B cell (primary cell): ENCODE measurements around the gene PAEP. TPM values are rescaled to one million over a fixed set of nuclear protein-coding genes. Genes with fewer than 3 reads are reported as not detected.

Experiments
- ATAC-seq: fragments of 200-7000 bp; cut with Tn5 transposase; one replicate; pipeline ENCODE4 v1.10.0; 2021; ENCODE audit warnings: low read depth, mild to moderate bottlenecking, moderate number of reproducible peaks, moderate library complexity
- CTCF ChIA-PET: fragments of 350-600 bp; sonication (Branson Sonifier 250); formaldehyde crosslinking; loops from one replicate; lab custom pipeline; 2021; ENCODE audit warnings: antibody characterized with exemption, inconsistent platforms; lab: Charles Lee
- POLR2A ChIA-PET: fragments of 350-600 bp; sonication (Branson Sonifier 250); formaldehyde crosslinking; loops from one replicate; lab custom pipeline; 2021; ENCODE audit warnings: antibody characterized with exemption; lab: Charles Lee
- DNase-seq: peaks from one replicate; pipeline ENCODE4 v3.0.0; 2013
- H2AFZ ChIP-seq: 2 replicates; pipeline ENCODE4 v1.6.1; 2012; ENCODE audit warnings: mild to moderate bottlenecking, low read depth, low read length; ENCODE audit not compliant: insufficient read depth, poor library complexity, severe bottlenecking
- H3K27ac ChIP-seq, 2 donors: 1 replicate in 1 of 2; 2 replicates in 1 of 2; pipeline ENCODE4 v1.5.1; 2012 to 2013; ENCODE audit warnings: low read length in 2 of 2, mild to moderate bottlenecking in 2 of 2, moderate library complexity in 1 of 2
- H3K27me3 ChIP-seq, 4 experiments: fragments of 200-600 bp in 1 of 4; sonication (generic) in 1 of 4; replicated peaks in 1 of 4; 1 replicate in 2 of 4; 2 replicates in 2 of 4; pipeline versions ENCODE4 v1.6.1 to v1.7.0; 2013 to 2016; ENCODE audit warnings: low read length in 3 of 4, mild to moderate bottlenecking in 2 of 4, mixed read lengths in 1 of 4, moderate library complexity in 1 of 4; ENCODE audit not compliant: insufficient read depth in 4 of 4, control insufficient read depth in 3 of 4; ENCODE audit errors: control extremely low read depth in 1 of 4
- H3K36me3 ChIP-seq, 2 experiments: replicated peaks in 1 of 2; 1 replicate in 1 of 2; 2 replicates in 1 of 2; pipeline versions ENCODE4 v1.6.1 to v1.7.1; 2013; ENCODE audit warnings: low read length in 1 of 2; ENCODE audit not compliant: insufficient read depth in 2 of 2, control insufficient read depth in 1 of 2; ENCODE audit errors: control extremely low read depth in 1 of 2, extremely low read depth in 1 of 2
- H3K4me1 ChIP-seq, 2 donors: fragments of 200-600 bp in 1 of 2; sonication (generic) in 1 of 2; 1 replicate in 1 of 2; 2 replicates in 1 of 2; pipeline versions ENCODE4 v1.5.1 to v1.6.1; 2013 to 2017; ENCODE audit warnings: low read length in 2 of 2; ENCODE audit not compliant: control insufficient read depth in 2 of 2, insufficient read depth in 2 of 2
- H3K4me2 ChIP-seq: replicated peaks from 2 replicates; pipeline ENCODE3; 2012; ENCODE audit warnings: mild to moderate bottlenecking, low read depth, low read length; ENCODE audit not compliant: poor library complexity, severe bottlenecking
- H3K4me3 ChIP-seq, 5 experiments: fragments of 200-600 bp in 1 of 5; sonication (generic) in 1 of 5; 1 replicate in 3 of 5; 2 replicates in 2 of 5; pipeline versions ENCODE4 v1.5.1 to v1.7.0; 2011 to 2016; ENCODE audit warnings: low read length in 4 of 5, mild to moderate bottlenecking in 4 of 5, low read depth in 2 of 5, control low read depth in 1 of 5, moderate library complexity in 1 of 5; ENCODE audit not compliant: insufficient read depth in 1 of 5; ENCODE audit errors: control extremely low read depth in 1 of 5, extremely low read depth in 1 of 5
- H3K79me2 ChIP-seq: fragments of 200-600 bp; sonication (generic); one replicate; pipeline ENCODE4 v1.6.0; 2016; ENCODE audit warnings: low read length; ENCODE audit not compliant: control insufficient read depth, insufficient read depth
- H3K9ac ChIP-seq: fragments of 200-600 bp; sonication (generic); 2 replicates; pipeline ENCODE4 v1.6.1; 2017; ENCODE audit warnings: mild to moderate bottlenecking, low read length, moderate library complexity
- H3K9me3 ChIP-seq, 3 donors: one replicate each; pipeline versions ENCODE4 v1.6.1 to v1.7.1; 2013; ENCODE audit warnings: low read length in 2 of 3; ENCODE audit not compliant: control insufficient read depth in 2 of 3, insufficient read depth in 1 of 3; ENCODE audit errors: control extremely low read depth in 1 of 3
- H4K20me1 ChIP-seq: 2 replicates; pipeline ENCODE4 v1.6.0; 2012; ENCODE audit warnings: mild to moderate bottlenecking, low read length; ENCODE audit not compliant: insufficient read depth, control insufficient read depth, poor library complexity, severe bottlenecking
- H3K27ac Mint-ChIP-seq: one replicate; pipeline ENCODE4 v1.8.0; 2021; ENCODE audit warnings: mixed read lengths
- H3K27me3 Mint-ChIP-seq: one replicate; pipeline ENCODE4 v1.8.0; 2021; ENCODE audit warnings: mixed read lengths
- H3K4me1 Mint-ChIP-seq: one replicate; pipeline ENCODE4 v1.8.0; 2021; ENCODE audit warnings: mixed read lengths
- H3K4me3 Mint-ChIP-seq: one replicate; pipeline ENCODE4 v1.8.0; 2021; ENCODE audit warnings: mixed read lengths
- H3K9me3 Mint-ChIP-seq: one replicate; pipeline ENCODE4 v1.8.0; 2022; ENCODE audit warnings: mixed read lengths; ENCODE audit not compliant: insufficient read depth
- EZH2 ChIP-seq: IDR thresholded peaks from 2 replicates; pipeline ENCODE4 v1.6.1; 2012; ENCODE audit warnings: borderline replicate concordance, low read depth, mild to moderate bottlenecking, moderate library complexity, low read length; ENCODE audit not compliant: insufficient read depth, poor library complexity, severe bottlenecking
- WGBS: methylation state at CpG from one replicate; pipeline ENCODE4 v1.1.5; 2013; ENCODE audit warnings: missing lambda C conversion rate; ENCODE audit not compliant: insufficient coverage; 5-methylcytosine and 5-hydroxymethylcytosine counted together
- intact Hi-C: fragments of 100-400 bp; cut with micrococcal nuclease; formaldehyde crosslinking; loops from one replicate; pipeline ENCODE4 v1.10.0; 2022
- polyA plus RNA-seq: library from polyadenylated mRNA; depleted of rRNA; stranded (reverse); fragments of >200 nt; gene quantifications from 2 replicates; pipeline ENCODE4 v1.2.3, GENCODE V29; 2012
- total RNA-seq, 2 donors: library from RNA; stranded (reverse); fragments of 120-200 nt in 1 of 2; gene quantifications; 1 replicate in 1 of 2; 2 replicates in 1 of 2; pipeline versions ENCODE4 v1.2.3 to v1.2.4, GENCODE V29; 2013 to 2022
- TF ChIP-seq, protein P1 (sequence below): fragments of 200-600 bp; IDR thresholded peaks from one replicate; pipeline ENCODE4 v1.8.0; 2022; ENCODE audit warnings: antibody characterized with exemption, mild to moderate bottlenecking

Gene PAEP
- total and polyA plus RNA-seq, 2 donors (not counting 1 experiment from before 2014, with no cell fraction given) = not detected

DNA sequence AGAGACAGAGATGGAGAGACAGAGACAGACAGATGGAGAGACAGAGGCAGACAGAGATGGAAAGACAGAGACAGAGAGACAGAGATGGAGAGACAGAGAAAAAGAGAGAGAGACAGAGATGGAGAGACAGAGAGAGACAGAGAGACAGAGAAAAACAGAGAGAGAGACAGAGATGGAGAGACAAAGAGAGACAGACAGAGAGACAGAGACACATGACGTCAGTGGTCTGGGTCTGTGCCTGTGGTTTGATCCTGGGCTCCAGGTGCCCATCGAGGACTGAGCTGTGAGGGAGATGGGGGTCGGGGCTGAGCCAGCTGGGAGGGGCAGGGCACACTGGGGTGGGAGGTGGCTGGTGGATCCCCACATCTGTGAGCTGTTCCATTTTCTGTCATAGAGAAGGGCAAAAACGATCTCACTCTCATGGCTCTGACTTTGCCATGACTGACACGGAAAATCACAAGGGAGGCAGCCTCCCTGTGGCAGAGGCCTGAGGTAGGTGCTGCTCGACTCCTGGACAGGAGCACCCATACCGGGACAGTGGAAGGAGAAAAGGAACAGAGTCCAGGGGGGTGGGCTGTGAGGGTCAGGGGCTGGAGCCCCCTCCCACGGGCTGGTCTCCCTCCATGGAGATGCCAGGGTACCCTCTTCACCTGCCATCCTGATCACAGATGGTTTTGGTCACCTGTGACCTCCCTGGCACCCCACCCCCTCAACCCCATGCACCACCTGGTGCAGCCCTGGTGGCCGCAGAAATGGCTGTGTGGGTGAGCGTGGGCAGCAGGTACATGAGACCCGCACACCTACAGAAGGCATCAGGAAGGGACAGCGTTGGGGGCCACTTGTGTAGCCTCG lies 49.0 kb downstream of the PAEP start:
- Mint-ChIP-seq H3K27me3 (peaks cover 3% of the 10 kb centered on the region), H3K4me1 (no peaks in the 10 kb centered on the region), H3K27ac (no peak overlapping the region), H3K9me3 (no peaks in the 10 kb centered on the region), H3K4me3 (no peak overlapping the region)
- Histone ChIP-seq H3K4me3 (no peak overlapping the region), H3K79me2 (no peaks in the 10 kb centered on the region), H3K9ac (no peak overlapping the region), H3K4me2 (no peak overlapping the region), H3K27me3 (no peaks in the 10 kb centered on the region), H3K27ac (no peak overlapping the region), H3K4me1 (no peaks in the 10 kb centered on the region), H4K20me1 (no peaks in the 10 kb centered on the region), H3K9me3 (peaks cover 0 to 7% (median 0%) of the 10 kb centered on the region in 3 donors), H2AFZ (no peak overlapping the region), H3K36me3 (no peaks in the 10 kb centered on the region)
- ChIA-PET POLR2A (no interaction called here), CTCF (no interaction called here)
- ATAC-seq = no peak
- DNase-seq = peak; percentile 4
- intact Hi-C loops = no loop called here
- 84% methylated on average over 11 of the region's 13 CpGs for WGBS
- TF ChIP-seq, protein P1, sequence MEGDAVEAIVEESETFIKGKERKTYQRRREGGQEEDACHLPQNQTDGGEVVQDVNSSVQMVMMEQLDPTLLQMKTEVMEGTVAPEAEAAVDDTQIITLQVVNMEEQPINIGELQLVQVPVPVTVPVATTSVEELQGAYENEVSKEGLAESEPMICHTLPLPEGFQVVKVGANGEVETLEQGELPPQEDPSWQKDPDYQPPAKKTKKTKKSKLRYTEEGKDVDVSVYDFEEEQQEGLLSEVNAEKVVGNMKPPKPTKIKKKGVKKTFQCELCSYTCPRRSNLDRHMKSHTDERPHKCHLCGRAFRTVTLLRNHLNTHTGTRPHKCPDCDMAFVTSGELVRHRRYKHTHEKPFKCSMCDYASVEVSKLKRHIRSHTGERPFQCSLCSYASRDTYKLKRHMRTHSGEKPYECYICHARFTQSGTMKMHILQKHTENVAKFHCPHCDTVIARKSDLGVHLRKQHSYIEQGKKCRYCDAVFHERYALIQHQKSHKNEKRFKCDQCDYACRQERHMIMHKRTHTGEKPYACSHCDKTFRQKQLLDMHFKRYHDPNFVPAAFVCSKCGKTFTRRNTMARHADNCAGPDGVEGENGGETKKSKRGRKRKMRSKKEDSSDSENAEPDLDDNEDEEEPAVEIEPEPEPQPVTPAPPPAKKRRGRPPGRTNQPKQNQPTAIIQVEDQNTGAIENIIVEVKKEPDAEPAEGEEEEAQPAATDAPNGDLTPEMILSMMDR = no peak
- no peak for TF ChIP-seq EZH2

DNA sequence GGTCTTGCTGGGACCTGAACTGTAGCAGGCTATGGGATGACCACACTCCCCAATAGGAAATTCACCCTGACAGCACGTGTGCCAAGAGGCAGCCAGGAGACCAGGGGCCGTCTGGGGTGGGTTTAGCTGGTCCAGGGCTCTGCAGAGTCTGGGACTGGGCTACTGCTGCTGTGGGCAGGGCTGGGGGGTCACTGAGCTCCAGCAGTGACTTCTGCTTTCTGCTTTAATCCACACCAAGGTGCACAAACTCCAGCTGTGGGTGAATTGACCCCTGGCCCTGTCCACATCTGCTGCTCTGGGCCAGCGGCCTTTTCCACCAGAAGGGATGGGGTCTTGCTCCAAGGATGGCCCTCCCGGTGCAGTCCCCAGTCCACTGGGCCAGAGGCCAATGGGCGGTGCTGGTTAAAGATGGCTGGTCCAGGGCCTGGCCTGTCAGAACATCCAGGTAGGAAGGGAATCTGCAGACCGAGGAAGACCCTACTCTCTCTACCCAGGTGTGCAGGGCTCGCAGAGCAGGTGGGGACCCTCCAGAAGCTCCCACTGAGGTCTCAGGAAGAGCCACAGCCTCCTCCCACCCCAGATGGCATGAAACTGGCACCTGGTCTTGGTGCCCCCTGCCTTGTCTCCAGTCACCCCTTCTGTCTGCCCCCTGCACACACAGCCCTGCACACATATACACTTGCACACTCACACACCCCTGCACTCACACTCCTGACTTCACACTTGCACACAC lies 49.8 kb downstream of the PAEP start:
- Histone ChIP-seq H2AFZ (no peak overlapping the region), H4K20me1 (no peaks in the 10 kb centered on the region), H3K27ac (no peak overlapping the region), H3K36me3 (no peaks in the 10 kb centered on the region), H3K4me1 (no peaks in the 10 kb centered on the region), H3K27me3 (no peaks in the 10 kb centered on the region), H3K9me3 (peaks cover 0 to 7% (median 0%) of the 10 kb centered on the region in 3 donors), H3K79me2 (no peaks in the 10 kb centered on the region), H3K4me2 (no peak overlapping the region), H3K9ac (no peak overlapping the region), H3K4me3 (no peak overlapping the region)
- no peak overlapping the region for H3K4me3 Mint-ChIP-seq
- ChIA-PET POLR2A (interaction anchor here (0.6 kb wide), 1 partner anchor 8 kb away, joined by 5 read pairs; no protein-coding TSS in a partner anchor), CTCF (no interaction called here)
- intact Hi-C loops = no loop called here
- WGBS = 81% methylated on average over 7 of the region's 7 CpGs
- peaks cover 3% of the 10 kb centered on the region for H3K27me3 Mint-ChIP-seq
- TF ChIP-seq, protein P1 = no peak
- no peak for TF ChIP-seq EZH2
- no peak overlapping the region for H3K27ac Mint-ChIP-seq
- DNase-seq (no peak), ATAC-seq (no peak)
- no peaks in the 10 kb centered on the region for H3K9me3 Mint-ChIP-seq
- no peaks in the 10 kb centered on the region for H3K4me1 Mint-ChIP-seq
